Measurements from ENCODE around the gene TMC4.

DNA sequence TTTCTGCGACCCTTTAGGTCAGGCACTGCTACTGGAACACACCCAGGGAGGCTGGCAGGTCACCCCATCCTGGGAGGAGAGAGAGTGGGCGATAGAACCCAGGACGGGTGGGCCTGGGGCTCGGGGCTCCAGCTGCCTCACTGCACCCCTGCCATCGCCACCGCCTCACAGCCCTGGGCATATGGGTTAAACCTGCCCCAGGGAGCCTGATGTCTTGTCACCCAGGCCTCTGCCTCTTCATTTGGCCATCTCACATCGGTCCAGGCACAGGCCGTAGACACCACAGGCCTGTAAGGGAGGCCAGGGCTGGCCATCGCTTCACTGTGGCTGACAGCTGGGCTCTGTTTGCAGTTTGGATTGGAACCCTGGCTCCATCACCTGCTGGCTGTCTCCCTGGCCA is 47.2 kb downstream of the TMC4 start:
- TF ChIP-seq, protein P1, sequence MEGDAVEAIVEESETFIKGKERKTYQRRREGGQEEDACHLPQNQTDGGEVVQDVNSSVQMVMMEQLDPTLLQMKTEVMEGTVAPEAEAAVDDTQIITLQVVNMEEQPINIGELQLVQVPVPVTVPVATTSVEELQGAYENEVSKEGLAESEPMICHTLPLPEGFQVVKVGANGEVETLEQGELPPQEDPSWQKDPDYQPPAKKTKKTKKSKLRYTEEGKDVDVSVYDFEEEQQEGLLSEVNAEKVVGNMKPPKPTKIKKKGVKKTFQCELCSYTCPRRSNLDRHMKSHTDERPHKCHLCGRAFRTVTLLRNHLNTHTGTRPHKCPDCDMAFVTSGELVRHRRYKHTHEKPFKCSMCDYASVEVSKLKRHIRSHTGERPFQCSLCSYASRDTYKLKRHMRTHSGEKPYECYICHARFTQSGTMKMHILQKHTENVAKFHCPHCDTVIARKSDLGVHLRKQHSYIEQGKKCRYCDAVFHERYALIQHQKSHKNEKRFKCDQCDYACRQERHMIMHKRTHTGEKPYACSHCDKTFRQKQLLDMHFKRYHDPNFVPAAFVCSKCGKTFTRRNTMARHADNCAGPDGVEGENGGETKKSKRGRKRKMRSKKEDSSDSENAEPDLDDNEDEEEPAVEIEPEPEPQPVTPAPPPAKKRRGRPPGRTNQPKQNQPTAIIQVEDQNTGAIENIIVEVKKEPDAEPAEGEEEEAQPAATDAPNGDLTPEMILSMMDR (IDR thresholded peaks at IDR 0.05; ENCODE audit: low read depth, low read length, missing input control), result no peak
- TF ChIP-seq JUND (IDR thresholded peaks at IDR 0.05), result no peak
- no peak for TF ChIP-seq SP1 (IDR thresholded peaks at IDR 0.05)
- TF ChIP-seq, protein P2, sequence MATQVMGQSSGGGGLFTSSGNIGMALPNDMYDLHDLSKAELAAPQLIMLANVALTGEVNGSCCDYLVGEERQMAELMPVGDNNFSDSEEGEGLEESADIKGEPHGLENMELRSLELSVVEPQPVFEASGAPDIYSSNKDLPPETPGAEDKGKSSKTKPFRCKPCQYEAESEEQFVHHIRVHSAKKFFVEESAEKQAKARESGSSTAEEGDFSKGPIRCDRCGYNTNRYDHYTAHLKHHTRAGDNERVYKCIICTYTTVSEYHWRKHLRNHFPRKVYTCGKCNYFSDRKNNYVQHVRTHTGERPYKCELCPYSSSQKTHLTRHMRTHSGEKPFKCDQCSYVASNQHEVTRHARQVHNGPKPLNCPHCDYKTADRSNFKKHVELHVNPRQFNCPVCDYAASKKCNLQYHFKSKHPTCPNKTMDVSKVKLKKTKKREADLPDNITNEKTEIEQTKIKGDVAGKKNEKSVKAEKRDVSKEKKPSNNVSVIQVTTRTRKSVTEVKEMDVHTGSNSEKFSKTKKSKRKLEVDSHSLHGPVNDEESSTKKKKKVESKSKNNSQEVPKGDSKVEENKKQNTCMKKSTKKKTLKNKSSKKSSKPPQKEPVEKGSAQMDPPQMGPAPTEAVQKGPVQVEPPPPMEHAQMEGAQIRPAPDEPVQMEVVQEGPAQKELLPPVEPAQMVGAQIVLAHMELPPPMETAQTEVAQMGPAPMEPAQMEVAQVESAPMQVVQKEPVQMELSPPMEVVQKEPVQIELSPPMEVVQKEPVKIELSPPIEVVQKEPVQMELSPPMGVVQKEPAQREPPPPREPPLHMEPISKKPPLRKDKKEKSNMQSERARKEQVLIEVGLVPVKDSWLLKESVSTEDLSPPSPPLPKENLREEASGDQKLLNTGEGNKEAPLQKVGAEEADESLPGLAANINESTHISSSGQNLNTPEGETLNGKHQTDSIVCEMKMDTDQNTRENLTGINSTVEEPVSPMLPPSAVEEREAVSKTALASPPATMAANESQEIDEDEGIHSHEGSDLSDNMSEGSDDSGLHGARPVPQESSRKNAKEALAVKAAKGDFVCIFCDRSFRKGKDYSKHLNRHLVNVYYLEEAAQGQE (IDR thresholded peaks at IDR 0.05), result no peak
- no peak for TF ChIP-seq GABPA (IDR thresholded peaks at IDR 0.05 in 1 of 2, conservative IDR thresholded peaks at IDR 0.05 in 1 of 2)
- no peak for TF ChIP-seq RAD21 (IDR thresholded peaks at IDR 0.05)
- TF ChIP-seq, protein P3, sequence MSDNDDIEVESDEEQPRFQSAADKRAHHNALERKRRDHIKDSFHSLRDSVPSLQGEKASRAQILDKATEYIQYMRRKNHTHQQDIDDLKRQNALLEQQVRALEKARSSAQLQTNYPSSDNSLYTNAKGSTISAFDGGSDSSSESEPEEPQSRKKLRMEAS (IDR thresholded peaks at IDR 0.05), result no peak
- TF ChIP-seq FOXA2 (IDR thresholded peaks at IDR 0.05), result no peak
- TF ChIP-seq, protein P4, sequence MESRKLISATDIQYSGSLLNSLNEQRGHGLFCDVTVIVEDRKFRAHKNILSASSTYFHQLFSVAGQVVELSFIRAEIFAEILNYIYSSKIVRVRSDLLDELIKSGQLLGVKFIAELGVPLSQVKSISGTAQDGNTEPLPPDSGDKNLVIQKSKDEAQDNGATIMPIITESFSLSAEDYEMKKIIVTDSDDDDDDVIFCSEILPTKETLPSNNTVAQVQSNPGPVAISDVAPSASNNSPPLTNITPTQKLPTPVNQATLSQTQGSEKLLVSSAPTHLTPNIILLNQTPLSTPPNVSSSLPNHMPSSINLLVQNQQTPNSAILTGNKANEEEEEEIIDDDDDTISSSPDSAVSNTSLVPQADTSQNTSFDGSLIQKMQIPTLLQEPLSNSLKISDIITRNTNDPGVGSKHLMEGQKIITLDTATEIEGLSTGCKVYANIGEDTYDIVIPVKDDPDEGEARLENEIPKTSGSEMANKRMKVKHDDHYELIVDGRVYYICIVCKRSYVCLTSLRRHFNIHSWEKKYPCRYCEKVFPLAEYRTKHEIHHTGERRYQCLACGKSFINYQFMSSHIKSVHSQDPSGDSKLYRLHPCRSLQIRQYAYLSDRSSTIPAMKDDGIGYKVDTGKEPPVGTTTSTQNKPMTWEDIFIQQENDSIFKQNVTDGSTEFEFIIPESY (IDR thresholded peaks at IDR 0.05), result no peak
- TF ChIP-seq, protein P5, sequence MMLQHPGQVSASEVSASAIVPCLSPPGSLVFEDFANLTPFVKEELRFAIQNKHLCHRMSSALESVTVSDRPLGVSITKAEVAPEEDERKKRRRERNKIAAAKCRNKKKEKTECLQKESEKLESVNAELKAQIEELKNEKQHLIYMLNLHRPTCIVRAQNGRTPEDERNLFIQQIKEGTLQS (IDR thresholded peaks at IDR 0.05), result no peak
- no peak for TF ChIP-seq RXRA (IDR thresholded peaks at IDR 0.05)
- no peak for TF ChIP-seq YY1 (IDR thresholded peaks at IDR 0.05)
